Panc1 (cell line): ENCODE results near the gene PEAR1. TPM values are rescaled to one million over a fixed set of nuclear protein-coding genes. Genes with fewer than 3 reads are reported as not detected.

Experiments used
- ATAC-seq: fragments of 200-7000 bp; cut with Tn5 transposase; 2 replicates; pipeline ENCODE4 v1.9.1; 2020; ENCODE audit warnings: mild to moderate bottlenecking, moderate library complexity
- BruUV-seq: library from RNA; stranded (reverse); fragments of 400-500 nt; replicated peaks from 2 replicates; lab custom pipeline; 2021; lab: Mats Ljungman, UMichigan
- CTCF ChIA-PET: fragments of 300-600 bp; sonication (Branson Sonifier 250); formaldehyde crosslinking; loops from one replicate; lab custom pipeline; 2022; ENCODE audit warnings: antibody characterized with exemption; lab: Charles Lee
- POLR2A ChIA-PET: fragments of 300-600 bp; sonication (Branson Sonifier 250); formaldehyde crosslinking; loops from one replicate; lab custom pipeline; 2022; ENCODE audit warnings: antibody characterized with exemption; lab: Charles Lee
- DNase-seq: peaks from one replicate; pipeline ENCODE4 v3.0.0-alpha.2; 2010; ENCODE audit warnings: low read depth, low spot score
- H3K27ac ChIP-seq: 2 replicates; pipeline ENCODE4 v1.5.1; 2011; ENCODE audit warnings: mild to moderate bottlenecking, low read length, inconsistent platforms
- H3K27me3 ChIP-seq: fragments of 200-500 bp; sonication (Bioruptor generic); 2 replicates; pipeline ENCODE4 v1.6.0; 2014; ENCODE audit warnings: low read length, inconsistent platforms; ENCODE audit not compliant: control insufficient read depth, insufficient read depth
- H3K36me3 ChIP-seq: fragments of 200-500 bp; sonication (Bioruptor generic); 2 replicates; pipeline ENCODE4 v1.5.1; 2014; ENCODE audit warnings: inconsistent platforms, mild to moderate bottlenecking, low read length, moderate library complexity; ENCODE audit not compliant: control insufficient read depth, insufficient read depth
- H3K4me1 ChIP-seq: 2 replicates; pipeline ENCODE4 v1.5.1; 2011; ENCODE audit warnings: inconsistent platforms, mild to moderate bottlenecking, low read length, moderate library complexity; ENCODE audit not compliant: control insufficient read depth, insufficient read depth
- H3K4me3 ChIP-seq, 2 experiments: 2 replicates each; pipeline ENCODE4 v1.5.1; 2011 to 2012; ENCODE audit warnings: low read depth in 2 of 2, low read length in 2 of 2, mild to moderate bottlenecking in 2 of 2, inconsistent platforms in 1 of 2, moderate library complexity in 1 of 2
- H3K9me3 ChIP-seq: fragments of 200-500 bp; sonication (Bioruptor generic); 2 replicates; pipeline ENCODE4 v1.5.1; 2014; ENCODE audit warnings: low read depth, mild to moderate bottlenecking, inconsistent platforms, low read length, moderate library complexity; ENCODE audit not compliant: control insufficient read depth, insufficient read depth
- POLR2AphosphoS5 ChIP-seq: IDR thresholded peaks from 2 replicates; pipeline ENCODE4 v1.6.1; 2012; ENCODE audit warnings: mild to moderate bottlenecking, low read depth, low read length, moderate library complexity
- REST ChIP-seq, 2 experiments: IDR thresholded peaks; 2 replicates each; pipeline ENCODE4 v1.6.1; 2011 to 2012; ENCODE audit warnings: low read depth in 2 of 2, control low read depth in 1 of 2, low read length in 1 of 2, mild to moderate bottlenecking in 1 of 2, moderate library complexity in 1 of 2; ENCODE audit not compliant: insufficient read depth in 1 of 2
- SIN3A ChIP-seq: IDR thresholded peaks from 2 replicates; pipeline ENCODE4 v1.6.1; 2012; ENCODE audit warnings: low read depth, mild to moderate bottlenecking, low read length, moderate library complexity, borderline replicate concordance; ENCODE audit not compliant: insufficient read depth
- TCF7L2 ChIP-seq: IDR thresholded peaks from 2 replicates; pipeline ENCODE4 v1.6.1; 2011; ENCODE audit warnings: mild to moderate bottlenecking, low read depth, low read length, inconsistent platforms
- in situ Hi-C: cut with HindIII; loops from 2 replicates; pipeline ENCODE4 v1.10.0; 2016; ENCODE audit warnings: low sequenced_read_pairs, low pct_unique_long_range_greater_than_20kb
- intact Hi-C: fragments of 100-400 bp; cut with micrococcal nuclease; formaldehyde crosslinking; loops from one replicate; pipeline ENCODE4 v1.10.0; 2022; ENCODE audit not compliant: unreplicated experiment
- total RNA-seq: library from RNA; stranded (reverse); gene quantifications from one replicate; pipeline ENCODE4 v1.2.1, GENCODE V29; 2021; ENCODE audit not compliant: unreplicated experiment
- TF ChIP-seq, protein P1 (sequence below): fragments of 450-650 bp; IDR thresholded peaks from 2 replicates; pipeline ENCODE4 v1.5.1; 2017; ENCODE audit warnings: mild to moderate bottlenecking

The PEAR1 gene
- total RNA-seq, 1 experiment from 2014 or later = 16.1 TPM

DNA sequence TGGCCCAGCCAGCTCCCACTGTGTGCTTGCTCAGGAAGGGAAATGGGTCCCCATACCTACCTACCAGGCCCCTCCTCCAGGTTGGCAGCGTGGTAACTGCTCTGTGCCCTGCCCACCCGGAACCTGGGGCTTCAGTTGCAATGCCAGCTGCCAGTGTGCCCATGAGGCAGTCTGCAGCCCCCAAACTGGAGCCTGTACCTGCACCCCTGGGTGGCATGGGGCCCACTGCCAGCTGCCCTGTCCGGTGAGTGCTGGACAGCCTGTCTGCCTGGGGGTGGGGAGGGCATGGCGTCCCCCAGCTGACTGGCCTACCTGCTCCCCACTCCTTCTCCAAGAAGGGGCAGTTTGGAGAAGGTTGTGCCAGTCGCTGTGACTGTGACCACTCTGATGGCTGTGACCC lies 16.2 kb downstream of the PEAR1 start:
- H3K4me3 ChIP-seq = no peak overlapping the region
- ATAC-seq (no peak), DNase-seq (no peak)
- in situ Hi-C loops (no loop called here), intact Hi-C loops (no loop called here)
- peaks cover 11% of the 10 kb centered on the region for H3K4me1 ChIP-seq
- no peaks in the 10 kb centered on the region for H3K27me3 ChIP-seq
- TF ChIP-seq SIN3A (no peak), POLR2AphosphoS5 (no peak), TCF7L2 (no peak), REST (IDR thresholded peaks at IDR 0.05; ENCODE audit: insufficient read depth in 1 of 2, low read depth in 2 of 2, low read length in 1 of 2) (no peak)
- TF ChIP-seq, protein P1, sequence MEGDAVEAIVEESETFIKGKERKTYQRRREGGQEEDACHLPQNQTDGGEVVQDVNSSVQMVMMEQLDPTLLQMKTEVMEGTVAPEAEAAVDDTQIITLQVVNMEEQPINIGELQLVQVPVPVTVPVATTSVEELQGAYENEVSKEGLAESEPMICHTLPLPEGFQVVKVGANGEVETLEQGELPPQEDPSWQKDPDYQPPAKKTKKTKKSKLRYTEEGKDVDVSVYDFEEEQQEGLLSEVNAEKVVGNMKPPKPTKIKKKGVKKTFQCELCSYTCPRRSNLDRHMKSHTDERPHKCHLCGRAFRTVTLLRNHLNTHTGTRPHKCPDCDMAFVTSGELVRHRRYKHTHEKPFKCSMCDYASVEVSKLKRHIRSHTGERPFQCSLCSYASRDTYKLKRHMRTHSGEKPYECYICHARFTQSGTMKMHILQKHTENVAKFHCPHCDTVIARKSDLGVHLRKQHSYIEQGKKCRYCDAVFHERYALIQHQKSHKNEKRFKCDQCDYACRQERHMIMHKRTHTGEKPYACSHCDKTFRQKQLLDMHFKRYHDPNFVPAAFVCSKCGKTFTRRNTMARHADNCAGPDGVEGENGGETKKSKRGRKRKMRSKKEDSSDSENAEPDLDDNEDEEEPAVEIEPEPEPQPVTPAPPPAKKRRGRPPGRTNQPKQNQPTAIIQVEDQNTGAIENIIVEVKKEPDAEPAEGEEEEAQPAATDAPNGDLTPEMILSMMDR = no peak
- CTCF ChIA-PET = interaction anchor here (0.5 kb wide), 1 partner anchor 18 kb away, joined by 3 read pairs; no protein-coding TSS in a partner anchor
- H3K27ac ChIP-seq = no peak overlapping the region
- no peaks in the 10 kb centered on the region for H3K36me3 ChIP-seq
- POLR2A ChIA-PET = no interaction called here
- H3K9me3 ChIP-seq = no peaks in the 10 kb centered on the region
- no TSS peak for BruUV-seq

DNA sequence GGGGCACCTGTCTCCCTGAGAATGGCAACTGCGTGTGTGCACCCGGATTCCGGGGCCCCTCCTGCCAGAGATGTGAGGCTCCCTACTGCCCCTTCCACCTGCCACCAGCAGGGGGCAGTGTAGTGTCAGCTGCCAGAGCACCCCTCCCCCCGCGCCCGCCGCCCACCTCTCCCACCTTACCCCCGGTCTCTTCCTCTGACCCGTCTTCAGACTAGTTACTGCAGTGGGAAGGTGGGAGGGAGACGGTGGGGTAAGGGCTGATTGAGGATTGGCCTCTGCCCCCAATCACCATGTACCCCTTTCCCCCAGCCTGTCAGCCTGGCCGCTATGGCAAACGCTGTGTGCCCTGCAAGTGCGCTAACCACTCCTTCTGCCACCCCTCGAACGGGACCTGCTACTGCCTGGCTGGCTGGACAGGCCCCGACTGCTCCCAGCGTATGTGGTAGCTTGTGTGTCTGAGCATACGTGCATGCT lies 16.8 kb downstream of the PEAR1 start:
- no peak overlapping the region for H3K27ac ChIP-seq
- CTCF ChIA-PET = interaction anchor here (1.0 kb wide), 1 partner anchor 194 kb away, joined by 3 read pairs; no protein-coding TSS in a partner anchor
- peak; percentile 52; the same call in 1 of the 2 replicates for ATAC-seq

More for the DNA sequence above, 16.8 kb downstream of the PEAR1 start:
- in situ Hi-C loops = no loop called here
- no peak for TF ChIP-seq SIN3A
- no peak for TF ChIP-seq REST (IDR thresholded peaks at IDR 0.05; ENCODE audit: insufficient read depth in 1 of 2, low read depth in 2 of 2, low read length in 1 of 2)
- TF ChIP-seq, protein P1 = peak; percentile 97
- no peaks in the 10 kb centered on the region for H3K27me3 ChIP-seq
- POLR2A ChIA-PET = no interaction called here
- no TSS peak for BruUV-seq
- H3K36me3 ChIP-seq = no peaks in the 10 kb centered on the region
- no peak for DNase-seq
- no peaks in the 10 kb centered on the region for H3K9me3 ChIP-seq
- peaks cover 11% of the 10 kb centered on the region for H3K4me1 ChIP-seq
- intact Hi-C loops = no loop called here
- no peak overlapping the region for H3K4me3 ChIP-seq
